ENCODE measurements around the gene AUP1. TPM values are rescaled to one million over a fixed set of nuclear protein-coding genes. Genes with fewer than 3 reads are reported as not detected.
A peak's percentile ranks its signal among the peaks of the same experiment; 100 is the strongest.

Gene AUP1
- total RNA-seq: 100 to 1,000 TPM in 3 of 4 donors, 10 to 100 TPM in 1; 93.7 to 168 (median 112) TPM

- intact Hi-C loops (cut with DNase I): loop anchor here (10.0 kb wide), 1 partner anchor 55 kb away; no protein-coding TSS in a partner anchor
- Histone ChIP-seq H3K9me3 (no peaks in the 10 kb centered on the region), H3K4me3 (replicated peaks in 1 of 3) (peak within 1 kb of the TSS; percentile 71 to 100 (median 72)), H3K27me3 (no peaks in the 10 kb centered on the region), H3K36me3 (peaks cover 15 to 34% of the 10 kb centered on the region in 2 donors), H3K4me1 (peaks cover 10 to 18% of the 10 kb centered on the region in 2 donors), H3K27ac (peak within 1 kb of the TSS; percentile 78 to 90 (median 81))
- DNase-seq: peak; percentile 99
- TF ChIP-seq POLR2A (IDR thresholded peaks at IDR 0.05) (peak in 1 of 2 donors; percentile 78), CTCF (IDR thresholded peaks at IDR 0.05) (no peak)
- 0% methylated on average over 3 to 10 of the region's 87 CpGs for WGBS, 2 donors
Observed at GRCh38 chr2:74529357-74530238, at the start of gene AUP1, which contains the start of gene HTRA2. Gene AUP1 (minus strand): TSS chr2:74529706. CDS start chr2:74529629, 77 bp downstream. Gene HTRA2 (plus strand): TSS chr2:74529933. CDS start chr2:74530007, 74 bp downstream.

- H3K27ac ChIP-seq: no peak overlapping the region
- DNase-seq: no peak
- intact Hi-C loops (cut with DNase I): no loop called here
- H3K4me1 ChIP-seq: no peaks in the 10 kb centered on the region
- H3K9me3 ChIP-seq: no peaks in the 10 kb centered on the region
- H3K36me3 ChIP-seq: no peaks in the 10 kb centered on the region
- TF ChIP-seq POLR2A (IDR thresholded peaks at IDR 0.05) (no peak), CTCF (IDR thresholded peaks at IDR 0.05) (no peak)
- WGBS, 2 donors: 94% methylated on average over 3 of the region's 3 CpGs
- H3K27me3 ChIP-seq: no peaks in the 10 kb centered on the region
- no peak overlapping the region for H3K4me3 ChIP-seq (replicated peaks in 1 of 3)
Observed at GRCh38 chr2:74578408-74578807, 48.9 kb upstream of the AUP1 start.

- Histone ChIP-seq H3K4me1 (no peaks in the 10 kb centered on the region), H3K4me3 (replicated peaks in 1 of 3) (no peak overlapping the region), H3K9me3 (no peaks in the 10 kb centered on the region), H3K27ac (no peak overlapping the region), H3K27me3 (no peaks in the 10 kb centered on the region), H3K36me3 (no peaks in the 10 kb centered on the region)
- intact Hi-C loops (cut with DNase I): no loop called here
- TF ChIP-seq POLR2A (IDR thresholded peaks at IDR 0.05) (no peak), CTCF (IDR thresholded peaks at IDR 0.05) (no peak)
- WGBS, 2 donors: 70 to 77% methylated on average over 2 of the region's 2 CpGs
- no peak for DNase-seq
Observed at GRCh38 chr2:74577448-74577847, 47.9 kb upstream of the AUP1 start.

GRCh38 chr2:74576863-74577229, 47.3 kb upstream of the AUP1 start:
- intact Hi-C loops (cut with DNase I): no loop called here
- Histone ChIP-seq H3K4me3 (replicated peaks in 1 of 3) (no peak overlapping the region), H3K27me3 (no peaks in the 10 kb centered on the region), H3K4me1 (no peaks in the 10 kb centered on the region), H3K36me3 (no peaks in the 10 kb centered on the region), H3K27ac (no peak overlapping the region), H3K9me3 (no peaks in the 10 kb centered on the region)
- WGBS, 2 donors: 42 to 50% methylated on average over 1 of the region's 1 CpG
- no peak for DNase-seq
- TF ChIP-seq POLR2A (IDR thresholded peaks at IDR 0.05) (no peak), CTCF (IDR thresholded peaks at IDR 0.05) (no peak)

Data from thyroid gland (tissue), 4 donors.